HG03064 (cell line): Measurements from ENCODE around the gene LCE2C.
"Not testable (repeated sequence)": the region's sequence is repeated elsewhere in the genome, so short reads cannot be mapped to it uniquely, and the experiment has no call there.

ENCODE experiments used
- ATAC-seq: cut with Tn5 transposase; IDR thresholded peaks from one replicate; pipeline ENCODE4 v1.9.1; 2021; ENCODE audit warnings: low read depth; ENCODE audit not compliant: unreplicated experiment

LCE2C gene, protein sequence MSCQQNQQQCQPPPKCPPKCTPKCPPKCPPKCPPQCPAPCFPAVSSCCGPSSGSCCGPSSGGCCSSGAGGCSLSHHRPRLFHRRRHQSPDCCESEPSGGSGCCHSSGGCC

DNA sequence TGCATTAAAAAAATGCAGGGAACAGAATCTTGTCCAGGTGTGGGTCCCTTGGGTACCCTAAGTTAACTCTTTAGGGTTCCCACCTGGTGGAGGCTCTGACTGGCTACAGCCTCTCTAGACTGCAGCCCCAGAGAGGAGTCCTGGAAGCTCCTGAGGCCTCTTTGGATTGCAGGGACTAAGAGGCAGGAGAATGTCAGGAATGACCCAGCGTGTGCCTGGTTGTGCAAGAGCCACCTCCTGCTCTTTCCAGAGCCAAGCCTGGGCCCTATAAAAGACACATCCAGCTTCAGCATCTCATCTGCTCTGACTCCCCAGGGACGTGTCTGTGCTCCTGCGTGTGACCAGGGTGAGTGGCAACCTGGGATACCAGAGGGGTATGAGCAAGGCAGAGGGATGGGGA is at the start of gene LCE2C:
Gene LCE2C (plus strand): TSS at position 297 of the 400 bp plus-strand sequence. CDS start 737 bp downstream, outside the sequence.
- not testable (repeated sequence) for ATAC-seq

DNA sequence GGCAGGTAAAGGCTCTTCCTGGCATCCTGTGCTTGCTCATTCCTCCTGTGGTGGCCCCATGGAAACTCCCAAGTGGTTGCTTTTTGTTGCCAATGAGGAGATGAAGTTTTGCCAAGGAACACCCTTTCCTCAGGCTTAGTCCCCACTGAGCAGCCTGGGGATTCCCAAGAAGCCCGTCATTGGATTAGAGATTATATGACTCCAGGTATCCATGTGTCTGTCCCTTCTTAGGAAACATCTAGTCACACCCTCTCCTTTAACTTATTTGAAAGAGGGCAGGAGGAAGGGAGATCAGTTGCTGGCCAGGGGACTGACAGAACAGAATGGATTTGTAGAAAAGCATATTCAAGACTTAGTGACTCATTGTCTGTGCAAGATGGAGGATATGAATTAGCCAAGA is 48.3 kb upstream of the LCE2C start:
- ATAC-seq, result no peak

DNA sequence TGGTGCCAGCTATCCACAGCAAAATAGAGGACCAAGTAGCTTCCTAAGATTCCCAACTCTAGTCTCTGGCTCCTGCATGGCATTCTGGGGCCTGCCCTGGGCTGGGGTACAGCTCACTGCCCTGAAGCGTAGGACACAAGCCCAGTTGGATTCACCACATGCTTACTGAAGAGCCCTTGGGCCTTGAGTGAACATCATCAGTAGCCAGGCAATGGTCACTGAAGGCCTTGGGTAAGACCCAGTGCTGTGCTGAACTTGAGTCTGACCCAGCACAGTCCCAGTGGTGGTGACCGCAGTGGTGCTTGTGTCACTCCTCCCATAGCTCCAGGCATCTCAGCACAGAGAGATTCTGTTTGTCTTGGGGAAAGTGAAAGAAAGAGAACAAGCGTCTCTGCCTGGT is 44.5 kb upstream of the LCE2C start:
- no peak for ATAC-seq

DNA sequence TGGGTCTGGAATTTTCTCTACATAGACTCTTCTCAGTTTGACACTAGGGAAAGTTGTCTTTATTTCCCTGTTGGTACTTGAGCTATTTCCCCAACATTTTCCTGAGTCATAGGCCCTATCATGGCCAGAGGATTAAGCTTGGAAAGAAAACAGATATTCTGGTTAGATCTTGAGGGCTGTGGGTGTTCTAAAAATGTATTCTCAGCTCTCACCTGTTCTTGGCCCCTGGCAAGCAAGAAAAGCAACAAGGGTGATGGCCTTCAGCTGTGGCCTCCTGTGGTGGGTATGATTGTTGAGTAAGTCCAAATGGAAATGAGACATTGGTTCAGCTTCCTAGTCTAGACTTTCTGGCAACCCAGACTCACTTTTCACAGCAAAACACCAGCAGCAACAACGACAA is 34.7 kb upstream of the LCE2C start:
- ATAC-seq, result no peak

DNA sequence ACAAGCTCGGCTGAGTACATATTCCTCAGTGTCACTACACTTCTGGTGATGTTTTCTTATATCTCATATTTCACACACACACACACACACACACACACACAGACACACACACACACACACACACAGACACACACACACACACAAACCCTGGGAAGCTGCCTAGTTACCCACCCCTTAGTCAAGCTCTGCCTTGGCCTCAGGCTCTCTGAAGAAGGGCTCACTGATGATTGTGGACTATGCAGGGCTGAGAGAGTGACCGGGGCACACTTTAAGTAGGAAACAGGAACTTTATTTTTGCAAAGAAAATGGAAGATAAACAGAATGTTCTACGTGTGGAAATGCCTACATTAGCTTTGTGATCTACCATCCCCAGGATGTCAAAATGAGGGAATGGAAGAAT is 31.1 kb upstream of the LCE2C start:
- no peak for ATAC-seq

DNA sequence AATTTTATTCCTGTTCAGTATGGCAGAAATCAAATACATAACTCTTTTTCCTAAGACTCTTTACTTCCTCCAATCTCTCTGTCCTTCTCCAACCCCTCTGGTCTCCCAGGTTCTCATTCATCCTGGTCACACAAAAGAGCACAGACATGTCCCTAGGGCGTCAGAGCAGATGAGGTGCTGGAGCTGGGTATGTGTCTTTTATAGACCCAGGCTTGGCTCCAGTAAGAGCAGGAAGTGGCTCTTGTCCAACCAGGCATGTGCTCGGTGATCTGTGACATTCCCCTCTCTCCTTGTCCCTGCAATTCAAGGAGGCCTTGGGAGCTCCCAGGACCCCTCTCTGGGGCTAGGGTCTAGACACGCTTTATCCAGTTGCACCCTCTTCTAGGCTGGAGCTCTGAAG is 29.9 kb upstream of the LCE2C start:
- no peak for ATAC-seq

DNA sequence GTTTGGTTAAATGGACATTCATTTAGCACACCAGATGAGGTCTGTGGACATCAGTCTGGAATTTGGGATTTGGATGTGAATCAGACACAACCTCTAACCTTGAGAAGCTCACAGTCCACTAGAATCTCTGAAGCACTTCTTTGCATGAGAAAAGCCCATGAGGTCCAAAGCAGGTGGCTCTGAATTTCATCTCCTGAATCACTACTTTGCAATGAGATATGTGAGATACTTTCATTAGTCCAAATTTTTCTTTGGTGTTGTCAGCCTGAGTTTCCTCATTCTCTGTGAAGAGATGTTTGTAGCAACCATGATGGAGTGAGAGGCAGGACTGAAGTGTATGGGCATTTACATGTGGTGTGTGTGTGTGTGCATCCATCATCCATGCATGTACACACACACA is 28.4 kb upstream of the LCE2C start:
- ATAC-seq, result no peak

DNA sequence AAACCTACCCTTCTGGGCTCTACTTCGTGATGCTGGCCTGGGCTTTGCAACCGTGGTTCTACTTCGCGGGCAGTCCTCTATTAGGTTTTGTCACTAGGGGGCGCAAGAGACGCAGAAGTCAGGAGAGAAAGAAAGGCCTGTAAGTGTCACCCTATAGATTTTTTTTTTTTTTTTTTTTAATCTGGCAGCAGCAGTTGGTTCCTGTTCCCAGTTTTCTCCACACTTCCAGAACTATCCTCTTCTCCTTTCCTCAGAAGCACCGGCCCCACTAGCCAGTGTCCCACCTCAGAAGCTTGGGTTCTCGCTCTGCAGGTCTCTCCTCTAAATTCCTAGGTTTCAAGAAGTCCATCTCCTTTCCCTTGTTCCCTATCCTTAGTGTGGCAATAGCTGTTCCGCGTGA is 21.0 kb upstream of the LCE2C start:
- ATAC-seq, result no peak

DNA sequence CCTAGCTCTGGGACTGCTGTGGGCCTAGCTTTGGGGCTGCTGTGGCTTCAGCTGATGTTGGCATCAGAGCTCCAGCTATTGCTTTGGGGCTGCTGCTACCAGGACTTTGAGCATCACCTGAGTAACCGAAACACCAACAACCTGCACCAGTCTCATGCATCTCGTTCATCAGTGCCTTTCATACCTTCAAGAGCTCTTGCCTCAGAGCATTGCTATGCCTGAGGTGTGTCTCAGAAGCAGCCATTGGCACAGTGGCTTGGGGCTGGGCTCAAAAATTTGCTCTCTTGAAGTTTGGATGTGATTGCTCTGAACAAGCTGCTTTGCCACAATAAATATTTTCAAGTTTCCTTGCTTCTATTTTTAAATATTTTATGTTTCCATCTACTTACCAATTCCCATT is 18.6 kb upstream of the LCE2C start:
- ATAC-seq, result no peak

DNA sequence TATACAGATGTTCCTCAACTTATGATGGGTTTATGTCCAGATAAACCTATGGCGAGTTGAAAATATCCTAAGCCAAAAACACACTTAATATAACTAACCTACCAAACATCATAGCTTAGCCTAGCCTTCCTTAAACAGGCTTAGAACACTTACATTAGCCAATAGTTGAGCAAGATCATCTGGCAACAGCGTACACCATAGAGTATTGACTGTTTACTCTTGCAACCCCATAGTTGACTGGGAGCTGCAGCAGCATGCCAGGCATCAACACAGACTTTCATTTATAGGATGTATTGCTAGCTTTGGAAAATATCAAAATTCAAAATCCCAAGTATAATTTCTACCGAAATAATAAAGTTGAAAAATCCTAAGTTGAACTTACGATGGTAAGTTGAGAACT is 17.4 kb upstream of the LCE2C start:
- no peak for ATAC-seq

DNA sequence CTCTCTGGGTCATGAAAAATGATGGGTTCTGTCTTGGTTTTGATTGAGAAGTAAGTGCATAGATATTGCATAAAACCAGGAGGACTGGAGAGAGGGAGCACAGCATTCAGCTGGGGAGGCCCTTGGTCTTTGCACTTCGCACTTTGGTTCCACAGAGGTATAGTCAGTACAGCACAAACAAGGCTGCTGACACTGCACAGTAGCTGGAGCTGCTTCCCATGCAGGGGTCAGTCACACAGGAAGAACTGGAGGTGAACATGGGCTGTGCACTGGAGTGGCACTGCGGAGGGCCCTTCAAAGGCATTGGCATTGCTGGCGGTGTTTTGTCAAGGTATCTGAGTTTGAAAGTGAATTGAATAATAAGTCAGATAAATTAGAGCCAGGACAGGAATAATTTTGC is 16.4 kb upstream of the LCE2C start:
- no peak for ATAC-seq

DNA sequence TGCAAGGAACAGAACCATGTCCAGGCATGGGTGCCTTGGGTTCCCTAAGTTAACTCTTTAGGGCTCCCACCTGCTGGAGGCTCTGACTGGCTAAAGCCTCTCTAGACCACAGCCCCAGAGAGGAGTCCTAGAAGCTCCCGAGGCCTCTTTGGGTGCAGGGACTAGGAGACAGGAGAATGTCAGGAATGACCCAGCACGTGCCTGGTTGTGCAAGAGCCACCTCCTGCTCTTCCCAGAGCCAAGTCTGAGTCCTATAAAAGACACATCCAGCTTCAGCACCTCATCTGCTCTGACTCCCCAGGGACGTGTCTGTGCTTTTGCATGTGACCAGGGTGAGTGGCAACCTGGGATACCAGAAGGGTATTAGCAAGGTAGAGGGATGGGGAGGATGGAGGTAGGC is 12.0 kb upstream of the LCE2C start, which contains the start of gene LCE2D:
Gene LCE2D (plus strand): TSS at position 283 of the 400 bp plus-strand sequence. CDS start 726 bp downstream, outside the sequence.
- ATAC-seq, result no peak

DNA sequence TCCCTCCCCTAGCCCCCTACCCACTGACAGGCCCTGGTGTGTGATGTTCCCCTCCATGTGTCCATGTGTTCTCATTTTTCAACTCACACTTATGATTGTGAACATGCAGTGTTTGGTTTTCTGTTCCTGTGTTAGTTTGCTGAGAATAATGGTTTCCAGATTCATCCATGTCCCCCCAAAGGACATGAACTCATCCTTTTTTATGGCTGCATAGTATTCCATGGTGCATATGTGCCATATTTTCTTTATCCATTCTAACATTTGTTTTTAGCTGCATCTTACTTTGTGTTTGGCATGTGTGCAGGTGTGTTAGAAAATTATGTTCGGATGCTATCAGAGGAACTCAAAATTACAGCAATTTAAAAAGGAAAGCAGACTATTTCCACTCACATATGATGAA is 8.9 kb upstream of the LCE2C start:
- ATAC-seq, result not testable (repeated sequence)

DNA sequence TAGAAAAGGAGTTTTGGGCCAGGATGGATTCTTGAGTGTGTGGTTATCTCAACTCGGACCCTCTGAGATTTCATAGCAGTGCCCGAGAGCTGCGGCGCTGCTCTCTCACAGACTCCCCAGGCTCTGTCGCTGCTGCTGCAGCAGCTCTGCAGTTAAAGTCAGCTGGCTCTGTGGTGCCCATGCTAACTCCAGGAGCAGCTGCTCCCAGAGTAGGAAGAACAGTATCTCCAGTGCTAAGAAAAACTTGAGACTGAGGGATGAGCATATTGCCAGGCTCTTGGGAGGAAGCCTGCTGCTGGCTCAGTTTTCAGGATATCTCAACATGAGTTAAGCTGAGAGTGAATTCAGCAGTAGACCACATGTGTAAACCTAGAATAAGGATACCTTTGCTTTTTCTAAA is 7.4 kb upstream of the LCE2C start:
- ATAC-seq, result no peak

DNA sequence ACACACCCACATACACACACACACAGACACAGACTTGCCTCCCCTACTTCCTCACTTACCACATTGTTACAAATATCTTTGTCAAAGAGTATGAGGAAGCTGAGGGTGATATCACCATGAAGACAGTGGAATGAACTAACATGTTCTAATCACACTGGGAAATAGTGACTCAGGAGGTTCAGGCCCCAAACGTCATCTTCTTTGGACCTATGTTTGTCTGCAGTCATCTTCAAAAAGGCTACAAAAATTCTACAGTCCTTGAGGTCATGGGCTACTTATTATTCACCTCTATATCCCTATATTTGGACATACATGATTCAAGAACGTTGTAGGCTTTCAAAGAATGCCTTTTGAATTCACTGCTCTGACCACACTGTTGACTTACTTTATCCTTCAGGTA is 2.1 kb upstream of the LCE2C start:
- ATAC-seq, result no peak

DNA sequence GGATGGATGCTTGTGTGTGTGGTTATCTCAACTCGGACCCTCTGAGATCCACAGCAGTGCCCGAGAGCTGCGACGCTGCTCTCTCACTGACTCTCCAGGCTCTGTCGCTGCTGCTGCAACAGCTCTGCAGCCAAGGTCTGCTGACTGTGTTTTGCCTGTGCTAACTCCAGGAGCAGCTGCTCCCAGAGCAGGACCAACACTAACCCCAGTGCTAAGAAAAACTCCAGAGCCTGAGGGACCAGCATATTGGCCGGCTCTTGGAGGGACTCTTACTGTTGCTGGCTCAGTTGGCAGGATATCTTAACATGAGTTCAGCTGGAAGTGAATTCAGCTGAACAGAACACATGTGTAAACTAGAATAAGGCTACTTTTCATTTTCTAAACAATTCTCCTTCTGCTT is 4.4 kb downstream of the LCE2C start:
- ATAC-seq, result no peak

DNA sequence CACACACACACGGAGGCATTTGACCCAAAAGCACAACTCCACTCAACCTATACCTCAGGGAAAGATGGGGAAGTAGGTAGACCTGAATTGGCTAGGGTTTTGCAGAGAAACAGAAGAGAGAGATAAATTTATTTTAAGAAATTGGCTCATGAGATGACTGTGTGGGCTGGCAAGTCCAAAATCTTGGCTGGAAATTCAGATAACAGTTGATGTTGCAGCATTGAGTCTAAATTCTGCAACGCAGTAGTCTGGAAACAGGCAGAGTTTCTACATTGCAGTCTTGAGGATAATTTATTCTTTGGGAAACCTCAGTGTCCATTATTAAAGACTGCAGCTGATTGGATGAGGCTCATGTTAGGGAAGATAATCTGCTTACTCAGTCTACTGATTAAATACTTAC is 6.5 kb downstream of the LCE2C start:
- ATAC-seq, result no peak

DNA sequence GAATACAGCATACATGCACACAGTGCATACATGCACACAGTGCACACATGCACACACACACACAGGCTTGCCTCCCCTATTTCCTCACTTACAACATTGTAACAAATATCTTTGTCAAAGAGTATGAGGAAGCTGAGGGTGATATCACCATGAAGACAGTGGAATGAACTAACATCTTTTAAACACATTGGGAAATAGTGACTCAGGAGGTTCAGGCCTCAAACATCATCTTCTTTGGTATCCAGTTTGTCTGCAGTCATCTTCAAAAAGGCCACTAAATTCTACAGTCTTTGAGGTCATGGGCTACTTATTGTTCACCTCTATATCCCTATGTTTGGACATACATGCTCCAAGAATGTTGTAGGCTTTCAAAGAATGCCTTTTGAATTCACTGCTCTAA is 8.8 kb downstream of the LCE2C start:
- no peak for ATAC-seq

DNA sequence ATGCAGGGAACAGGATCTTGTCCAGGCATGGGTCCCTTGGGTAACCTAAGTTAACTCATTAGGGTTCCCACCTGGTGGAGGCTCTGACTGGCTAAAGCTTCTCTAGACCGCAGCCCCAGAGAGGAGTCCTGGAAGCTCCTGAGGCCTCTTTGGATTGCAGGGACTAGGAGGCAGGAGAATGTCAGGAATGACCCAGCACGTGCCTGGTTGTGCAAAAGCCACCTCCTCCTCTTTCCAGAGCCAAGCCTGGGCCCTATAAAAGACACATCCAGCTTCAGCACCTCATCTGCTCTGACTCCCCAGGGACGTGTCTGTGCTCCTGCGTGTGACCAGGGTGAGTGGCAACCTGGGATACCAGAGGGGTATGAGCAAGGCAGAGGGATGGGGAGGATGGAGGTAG is 10.7 kb downstream of the LCE2C start, which contains the start of gene LCE2B:
Gene LCE2B (plus strand): TSS at position 301 of the 400 bp plus-strand sequence. CDS start 721 bp downstream, outside the sequence.
- ATAC-seq, result not testable (repeated sequence)

DNA sequence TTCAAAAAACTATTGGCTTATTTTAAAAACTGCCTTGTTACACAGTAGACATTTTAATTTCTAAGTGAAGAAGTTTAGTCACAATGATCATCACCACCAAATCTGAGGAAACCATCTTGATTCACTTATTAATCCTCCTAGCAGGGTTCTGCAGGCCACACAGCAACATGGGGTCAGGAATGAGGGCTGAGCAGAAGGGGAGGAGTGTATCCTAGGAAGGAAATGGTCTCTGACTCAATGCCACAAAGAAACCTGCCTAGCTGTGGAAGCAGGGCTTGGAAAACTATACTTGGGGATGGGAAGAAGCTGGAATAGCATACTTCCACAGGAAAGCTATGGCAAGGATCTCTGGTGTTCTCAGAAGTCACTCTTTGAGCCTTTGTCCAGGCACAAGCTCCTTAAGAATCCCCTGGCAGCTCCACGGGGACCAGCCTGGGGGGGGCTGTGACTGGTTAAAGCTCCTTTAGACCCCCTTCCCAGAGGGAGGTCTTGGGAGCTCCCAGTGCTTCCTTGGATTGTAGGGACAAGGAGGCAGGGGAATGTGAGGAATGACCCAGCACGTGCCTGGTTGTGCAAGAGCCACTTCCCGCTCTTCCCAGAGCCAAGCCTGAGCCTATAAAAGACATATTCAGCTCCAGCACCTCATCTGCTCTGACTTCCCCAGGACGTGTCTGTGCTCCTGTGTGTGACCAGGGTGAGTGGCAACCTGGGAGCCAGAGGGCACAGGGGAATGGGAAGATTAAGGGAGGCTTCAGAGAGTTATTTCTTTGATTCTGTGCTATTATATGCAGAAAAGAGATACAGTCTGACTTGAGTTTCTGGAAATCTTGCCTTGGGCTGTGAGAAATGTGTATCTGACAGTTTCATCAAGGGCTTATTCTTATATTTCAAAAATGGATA is 22.9 kb downstream of the LCE2C start, which contains the start of gene LCE2A:
Gene LCE2A (plus strand): TSS at position 645 of the 900 bp plus-strand sequence. CDS start 557 bp downstream, outside the sequence.
- ATAC-seq, result no peak

DNA sequence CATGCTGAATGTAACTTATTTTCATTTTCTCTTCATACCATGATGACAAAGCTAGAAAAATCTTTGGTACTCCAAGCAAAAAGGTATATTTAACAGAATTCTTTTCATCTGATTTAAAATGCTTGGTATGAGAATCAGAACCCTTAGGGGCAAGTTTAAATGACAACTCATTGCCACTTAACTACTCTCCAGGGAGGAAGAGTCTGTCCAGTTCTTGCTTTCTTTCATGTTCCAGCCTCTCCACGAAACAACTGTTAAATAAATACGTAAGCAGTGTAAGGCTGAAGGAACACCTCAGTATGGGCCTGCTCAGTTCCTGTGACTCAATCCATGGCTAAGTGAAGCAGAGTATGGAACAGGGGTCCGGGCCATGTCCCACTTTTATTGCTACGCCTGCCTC is 24.7 kb downstream of the LCE2C start:
- ATAC-seq, result no peak

DNA sequence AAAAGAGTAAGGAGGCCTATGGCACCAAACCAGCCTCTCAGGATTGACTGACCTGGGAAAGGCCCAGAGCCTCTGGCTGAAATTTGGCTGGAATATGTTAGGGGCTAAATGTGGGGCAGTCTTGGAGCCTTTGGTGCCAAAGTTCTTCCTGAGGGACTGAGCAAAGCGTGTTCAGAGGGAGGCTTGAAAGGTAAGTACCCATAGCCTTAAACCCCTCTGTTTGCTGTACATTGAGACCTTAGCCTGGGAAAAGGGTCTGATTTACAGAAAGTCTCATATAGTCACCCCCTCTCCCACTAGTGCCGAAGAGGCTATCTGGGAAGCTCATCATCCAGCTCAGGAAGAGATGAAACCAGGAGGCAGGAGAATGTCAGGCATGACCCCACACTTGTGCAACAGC is 32.8 kb downstream of the LCE2C start, which contains the start of gene LCE4A:
Gene LCE4A (plus strand): TSS at position 301 of the 400 bp plus-strand sequence. CDS start 916 bp downstream, outside the sequence.
- ATAC-seq, result no peak
